SK-N-MC (cell line): ENCODE results near the gene AKT3.

Experiments
- DNase-seq: peaks from one replicate; pipeline ENCODE4 v3.0.0-alpha.2; 2011; ENCODE audit warnings: low read depth, low spot score
- H3K27ac ChIP-seq: fragments of 200-600 bp; sonication (generic); 2 replicates; pipeline ENCODE4 v1.5.1; 2016; ENCODE audit warnings: mixed run types
- H3K36me3 ChIP-seq: fragments of 200-600 bp; sonication (generic); 2 replicates; pipeline ENCODE4 v1.6.1; 2017; ENCODE audit warnings: antibody characterized with exemption, low read length, mixed read lengths; ENCODE audit not compliant: insufficient read depth
- H3K4me3 ChIP-seq: fragments of 200-600 bp; sonication (generic); 2 replicates; pipeline ENCODE4 v1.5.1; 2016
- H3K9ac ChIP-seq: fragments of 200-600 bp; sonication (generic); 2 replicates; pipeline ENCODE4 v1.8.0; 2017; ENCODE audit warnings: mixed run types, mixed read lengths; ENCODE audit not compliant: insufficient read length
- H3K9me3 ChIP-seq: fragments of 200-600 bp; sonication (generic); 2 replicates; pipeline ENCODE4 v1.6.1; 2017; ENCODE audit warnings: low read depth, mild to moderate bottlenecking, antibody characterized with exemption, low read length, moderate library complexity, mixed read lengths
- EZH2 ChIP-seq: fragments of 200-600 bp; sonication (generic); IDR thresholded peaks from one replicate; pipeline ENCODE4 v1.6.1; 2017; ENCODE audit warnings: antibody characterized with exemption
- FOXP2 ChIP-seq: optimal IDR thresholded peaks from 2 replicates; pipeline ENCODE3; 2011; ENCODE audit warnings: mild to moderate bottlenecking, moderate library complexity; ENCODE audit not compliant: insufficient read depth; ENCODE audit errors: extremely low read length, control extremely low read depth
- POLR2AphosphoS5 ChIP-seq: IDR thresholded peaks from 2 replicates; pipeline ENCODE4 v1.6.1; 2012; ENCODE audit warnings: mild to moderate bottlenecking, low read depth, low read length, borderline replicate concordance

The AKT3 gene

DNA sequence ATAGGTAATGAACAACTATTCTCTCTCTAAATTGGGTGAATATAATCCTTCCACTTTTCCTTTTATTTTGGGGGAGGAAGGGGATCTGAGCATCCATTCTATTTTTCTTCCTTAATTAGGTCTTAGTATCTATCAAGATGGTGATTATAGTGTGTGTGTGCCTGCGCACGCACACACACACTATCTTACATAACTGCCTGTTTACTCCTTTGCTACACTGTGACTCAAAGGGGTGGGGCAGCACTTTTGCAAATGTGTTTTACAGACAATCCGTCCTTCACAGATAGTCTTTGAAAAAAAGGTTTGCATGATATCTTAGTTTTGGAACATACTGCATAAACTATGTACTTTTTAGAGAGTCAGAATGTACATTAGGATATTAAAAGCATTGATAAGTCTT is 402.7 kb downstream of the AKT3 start:
- Histone ChIP-seq H3K9me3 (no peaks in the 10 kb centered on the region), H3K27ac (no peak overlapping the region), H3K9ac (no peak overlapping the region), H3K4me3 (no peak overlapping the region), H3K36me3 (no peaks in the 10 kb centered on the region)
- TF ChIP-seq EZH2 (no peak), POLR2AphosphoS5 (no peak), FOXP2 (no peak)
- no peak for DNase-seq

DNA sequence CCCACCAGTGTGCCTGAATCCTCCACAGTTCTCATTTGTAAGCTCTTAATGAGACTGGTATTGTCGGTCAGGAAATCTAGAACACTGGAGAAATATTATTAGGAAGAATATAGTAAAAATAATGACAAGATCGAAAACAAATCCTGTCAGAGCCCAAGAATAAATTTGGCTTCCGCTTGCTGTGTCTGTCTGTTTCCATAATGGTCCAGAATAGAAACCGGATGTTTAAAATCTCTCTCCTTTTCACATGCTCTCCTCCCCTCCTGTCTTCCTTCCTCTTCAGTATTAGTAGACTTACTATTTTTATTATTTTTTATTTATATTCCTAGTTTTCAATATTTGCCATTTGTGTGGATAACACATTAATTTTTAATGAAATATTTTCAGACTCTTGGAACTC is 406.5 kb downstream of the AKT3 start:
- Histone ChIP-seq H3K9ac (no peak overlapping the region), H3K9me3 (no peaks in the 10 kb centered on the region), H3K36me3 (no peaks in the 10 kb centered on the region), H3K4me3 (no peak overlapping the region), H3K27ac (no peak overlapping the region)
- no peak for TF ChIP-seq POLR2AphosphoS5
- no peak for TF ChIP-seq EZH2
- TF ChIP-seq FOXP2: no peak
- no peak for DNase-seq

DNA sequence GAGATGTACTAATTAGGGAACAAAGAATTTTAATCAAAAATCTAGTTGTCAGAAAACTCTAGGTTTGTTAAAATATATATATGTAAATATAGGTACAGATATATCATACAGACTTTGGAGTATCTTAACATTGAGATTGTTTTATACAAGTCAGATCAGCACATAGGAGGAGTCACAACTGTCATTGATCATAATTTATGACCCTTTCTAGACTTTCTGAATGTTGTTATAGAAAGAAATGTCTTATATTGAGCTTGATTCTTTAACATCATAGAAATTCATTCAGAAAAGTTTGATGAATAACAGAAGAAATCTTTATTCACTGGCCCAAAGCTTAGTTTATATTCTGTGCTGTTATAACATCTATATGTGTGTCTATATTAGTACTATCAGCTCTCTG is 408.4 kb downstream of the AKT3 start:
- Histone ChIP-seq H3K27ac (no peak overlapping the region), H3K9me3 (no peaks in the 10 kb centered on the region), H3K4me3 (no peak overlapping the region), H3K9ac (no peak overlapping the region), H3K36me3 (no peaks in the 10 kb centered on the region)
- no peak for DNase-seq
- TF ChIP-seq FOXP2 (no peak), EZH2 (no peak), POLR2AphosphoS5 (no peak)

DNA sequence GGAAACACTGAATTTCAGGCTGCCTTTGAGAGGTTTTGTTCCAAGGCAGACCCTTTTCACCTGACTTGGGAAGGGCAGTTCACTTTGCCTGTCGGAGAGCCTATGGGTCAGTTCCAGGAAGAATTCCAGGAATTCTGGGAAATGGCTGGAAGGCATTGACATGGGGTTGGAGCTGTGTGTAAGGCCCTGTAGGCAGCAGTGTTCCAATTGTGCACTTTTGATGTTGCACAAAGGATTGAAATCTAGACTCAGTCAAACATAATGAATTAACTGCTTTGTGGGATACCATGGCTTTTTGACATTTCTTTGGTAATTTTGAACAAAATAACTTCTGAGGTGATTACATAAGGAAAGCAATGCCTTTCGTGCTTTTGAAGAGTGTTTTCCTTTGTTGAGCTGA is 409.6 kb downstream of the AKT3 start:
- no peak overlapping the region for H3K4me3 ChIP-seq
- no peak overlapping the region for H3K9ac ChIP-seq
- TF ChIP-seq EZH2: no peak
- no peak for TF ChIP-seq POLR2AphosphoS5
- no peak for TF ChIP-seq FOXP2
- no peaks in the 10 kb centered on the region for H3K36me3 ChIP-seq
- DNase-seq: no peak
- H3K9me3 ChIP-seq: no peaks in the 10 kb centered on the region
- no peak overlapping the region for H3K27ac ChIP-seq

DNA sequence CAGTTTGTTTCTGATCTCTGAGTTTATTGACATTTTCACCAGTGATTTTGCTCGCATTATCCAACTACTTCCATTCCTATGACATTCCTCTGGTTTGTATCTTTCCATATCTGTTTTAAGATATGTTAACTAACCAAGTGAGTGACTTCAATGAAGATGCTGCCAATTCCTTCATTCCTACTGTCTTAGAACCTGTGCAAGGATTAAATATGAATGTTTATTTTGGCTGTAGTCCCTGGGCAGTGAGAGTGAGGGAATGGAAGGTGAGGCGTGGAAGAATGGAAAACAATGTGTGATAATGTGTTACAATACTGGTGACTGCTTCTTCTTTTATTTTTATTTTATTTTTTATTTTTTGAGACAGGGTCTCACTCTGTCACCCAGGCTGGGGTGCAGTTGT is 411.2 kb downstream of the AKT3 start:
- Histone ChIP-seq H3K9ac (no peak overlapping the region), H3K4me3 (no peak overlapping the region), H3K27ac (no peak overlapping the region), H3K9me3 (no peaks in the 10 kb centered on the region), H3K36me3 (no peaks in the 10 kb centered on the region)
- no peak for DNase-seq
- no peak for TF ChIP-seq EZH2
- TF ChIP-seq POLR2AphosphoS5: no peak
- TF ChIP-seq FOXP2: no peak
